GM12873 (cell line): ENCODE data around the gene FGF14.
A peak's percentile ranks its signal among the peaks of the same experiment; 100 is the strongest.

ENCODE experiments used
- CTCF ChIP-seq: IDR thresholded peaks from 2 replicates; pipeline ENCODE4 v1.5.1; 2012; ENCODE audit warnings: low read depth, mild to moderate bottlenecking, moderate library complexity, low read length, control low read depth; ENCODE audit not compliant: insufficient read depth; ENCODE audit errors: missing control alignments

The FGF14 gene

GRCh38 chr13:102198418-102199311 lies 203.2 kb downstream of the FGF14 start:
- TF ChIP-seq CTCF = no peak

GRCh38 chr13:102197193-102197592 lies 204.7 kb downstream of the FGF14 start:
- peak; percentile 24 for TF ChIP-seq CTCF

GRCh38 chr13:102195566-102196462 lies 206.0 kb downstream of the FGF14 start:
- no peak for TF ChIP-seq CTCF

- no peak for TF ChIP-seq CTCF
Observed at GRCh38 chr13:102192858-102193257, 209.0 kb downstream of the FGF14 start.

GRCh38 chr13:102191951-102192502 lies 209.8 kb downstream of the FGF14 start:
- TF ChIP-seq CTCF = no peak

GRCh38 chr13:102190930-102191329 lies 210.9 kb downstream of the FGF14 start:
- TF ChIP-seq CTCF = no peak

- TF ChIP-seq CTCF = no peak
Observed at GRCh38 chr13:102187313-102187712, 214.5 kb downstream of the FGF14 start.
